LNCAP (cell line): ENCODE results near the gene SLC22A1.

Source experiments
- TF ChIP-seq, protein P1 (sequence below): fragments of 450-650 bp; IDR thresholded peaks from 2 replicates; pipeline ENCODE4 v1.5.1; 2017; ENCODE audit warnings: mild to moderate bottlenecking

SLC22A1 gene

DNA sequence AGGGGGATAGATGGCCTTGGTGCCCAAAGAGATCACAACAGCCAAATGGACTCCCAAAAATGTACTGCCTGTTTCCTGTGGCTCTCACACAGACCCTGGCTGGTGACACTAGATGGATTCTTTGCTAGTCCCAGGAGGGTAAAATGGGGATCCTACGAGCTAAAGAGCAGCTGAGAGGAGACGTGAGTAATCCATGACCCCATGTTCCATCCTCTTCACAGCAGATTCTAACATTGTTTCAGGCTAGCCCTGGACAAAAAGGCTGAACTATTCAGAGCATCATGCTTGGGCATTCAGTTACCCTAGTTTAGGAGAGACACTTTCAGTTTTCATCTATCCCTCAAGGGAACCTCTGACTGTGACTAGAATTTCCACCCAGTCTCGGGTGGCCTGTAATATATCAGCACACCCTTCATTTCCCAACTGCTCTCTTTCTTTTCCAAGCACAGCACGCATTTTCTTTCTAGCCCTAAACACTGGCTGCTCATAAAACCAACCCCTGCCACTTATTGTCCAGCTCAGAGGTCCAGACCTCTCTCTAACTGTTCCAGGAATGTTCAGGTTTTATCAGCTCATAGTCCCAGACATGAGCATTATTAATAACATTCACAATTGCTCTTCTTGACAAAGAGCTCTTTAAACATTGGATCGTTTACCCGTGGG, 48.5 kb downstream of the SLC22A1 start:
- TF ChIP-seq, protein P1, sequence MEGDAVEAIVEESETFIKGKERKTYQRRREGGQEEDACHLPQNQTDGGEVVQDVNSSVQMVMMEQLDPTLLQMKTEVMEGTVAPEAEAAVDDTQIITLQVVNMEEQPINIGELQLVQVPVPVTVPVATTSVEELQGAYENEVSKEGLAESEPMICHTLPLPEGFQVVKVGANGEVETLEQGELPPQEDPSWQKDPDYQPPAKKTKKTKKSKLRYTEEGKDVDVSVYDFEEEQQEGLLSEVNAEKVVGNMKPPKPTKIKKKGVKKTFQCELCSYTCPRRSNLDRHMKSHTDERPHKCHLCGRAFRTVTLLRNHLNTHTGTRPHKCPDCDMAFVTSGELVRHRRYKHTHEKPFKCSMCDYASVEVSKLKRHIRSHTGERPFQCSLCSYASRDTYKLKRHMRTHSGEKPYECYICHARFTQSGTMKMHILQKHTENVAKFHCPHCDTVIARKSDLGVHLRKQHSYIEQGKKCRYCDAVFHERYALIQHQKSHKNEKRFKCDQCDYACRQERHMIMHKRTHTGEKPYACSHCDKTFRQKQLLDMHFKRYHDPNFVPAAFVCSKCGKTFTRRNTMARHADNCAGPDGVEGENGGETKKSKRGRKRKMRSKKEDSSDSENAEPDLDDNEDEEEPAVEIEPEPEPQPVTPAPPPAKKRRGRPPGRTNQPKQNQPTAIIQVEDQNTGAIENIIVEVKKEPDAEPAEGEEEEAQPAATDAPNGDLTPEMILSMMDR, result no peak

- TF ChIP-seq, protein P1, result no peak
Observed at GRCh38 chr6:160172704-160173103, 51.1 kb downstream of the SLC22A1 start.

DNA sequence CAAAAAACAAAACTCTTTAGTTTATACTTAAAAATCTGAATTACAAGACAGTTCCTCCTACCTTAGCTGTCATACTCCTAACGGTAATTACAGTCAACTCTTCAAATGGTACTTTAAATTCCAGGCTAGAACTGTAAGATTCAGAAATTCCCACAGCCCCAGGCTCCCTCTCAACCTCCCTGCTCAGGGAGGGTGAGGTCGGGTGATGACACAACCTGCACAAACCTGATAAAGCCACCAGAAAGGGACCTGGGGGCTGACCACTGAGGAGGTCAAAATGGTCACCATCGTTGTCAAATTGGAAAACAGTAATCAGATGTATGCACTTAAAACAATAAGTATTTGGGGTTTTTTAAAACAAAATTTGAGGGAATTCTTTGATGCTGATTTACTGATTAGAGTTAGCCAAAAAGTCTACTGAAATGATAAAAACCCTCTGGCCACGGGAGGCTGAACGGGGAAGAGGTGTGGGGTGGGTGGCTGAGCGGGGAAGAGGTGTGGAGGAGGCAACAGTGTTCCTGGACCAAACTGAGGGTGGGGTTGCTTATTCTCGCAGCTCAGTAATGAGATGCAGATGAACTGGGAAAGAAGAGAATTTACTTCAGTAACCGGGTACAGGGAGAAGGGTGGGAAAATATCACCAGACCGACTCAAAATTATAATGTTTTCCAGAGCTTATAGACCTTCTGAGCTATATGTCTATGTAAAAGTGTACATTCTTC, 52.4 kb downstream of the SLC22A1 start:
- TF ChIP-seq, protein P1, result no peak

DNA sequence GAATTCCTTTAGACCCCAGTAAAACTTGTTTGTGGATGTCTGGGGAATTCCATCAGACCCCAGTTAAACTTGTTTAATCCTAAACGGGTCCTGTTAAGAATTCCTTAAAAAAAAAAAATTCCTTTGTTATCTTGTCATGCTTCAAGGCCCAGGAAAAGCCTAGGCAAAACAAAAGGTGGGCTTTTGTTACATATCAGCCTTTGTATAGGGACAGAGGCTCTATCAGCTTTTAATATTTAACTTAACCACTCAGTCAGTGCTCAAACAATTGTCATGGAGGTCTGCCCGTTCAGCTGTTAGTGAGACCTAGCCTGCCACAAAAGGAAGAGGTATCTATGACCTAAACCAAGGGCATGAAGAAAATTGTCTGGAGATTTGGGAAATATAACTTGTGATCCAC, 53.1 kb downstream of the SLC22A1 start:
- TF ChIP-seq, protein P1, result no peak

DNA sequence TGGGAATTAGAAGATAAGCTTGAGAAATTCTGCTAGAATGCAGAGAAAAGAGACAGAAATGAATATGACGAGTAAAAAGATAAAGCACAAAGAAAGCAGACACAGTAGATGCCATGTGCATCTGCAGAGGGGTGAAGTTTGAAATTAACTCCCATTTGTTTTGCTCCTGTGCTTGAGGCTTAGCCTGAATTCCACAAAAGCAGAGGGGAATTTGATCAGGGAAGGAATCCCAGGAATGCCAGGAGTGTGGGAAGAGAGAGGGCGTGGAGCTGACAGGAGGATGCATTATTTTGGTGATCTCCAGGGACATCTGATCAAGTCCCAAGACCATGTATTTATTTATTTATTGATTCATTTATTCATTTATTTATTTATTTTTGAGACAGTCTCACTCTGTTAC, 55.6 kb downstream of the SLC22A1 start:
- TF ChIP-seq, protein P1, result no peak

DNA sequence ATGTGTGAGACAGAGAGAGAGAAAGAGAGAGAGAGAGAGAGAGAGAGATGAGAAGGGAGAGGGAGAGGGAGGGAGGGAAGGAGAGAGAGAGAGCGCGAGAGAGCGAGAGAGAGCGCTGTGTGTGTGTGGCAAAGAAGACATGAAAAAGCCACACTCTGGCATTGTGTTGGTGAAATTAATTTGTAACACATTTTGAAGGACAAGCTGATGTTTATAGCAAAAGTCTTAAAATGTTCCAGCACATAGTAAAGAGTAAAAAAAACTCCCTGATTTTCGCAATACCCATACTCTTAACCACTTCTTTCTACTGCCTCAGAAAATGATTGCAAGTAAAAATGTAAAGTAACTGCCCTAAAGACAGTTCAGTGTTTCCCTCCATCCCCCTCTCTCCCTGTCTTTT, 56.7 kb downstream of the SLC22A1 start:
- TF ChIP-seq, protein P1, result no peak

- TF ChIP-seq, protein P1, result no peak
Observed at GRCh38 chr6:160180706-160181105, 59.1 kb downstream of the SLC22A1 start.
